Measurements from ENCODE around the gene CABP1.
"Not testable (repeated sequence)": the region's sequence is repeated elsewhere in the genome, so short reads cannot be mapped to it uniquely, and the experiment has no call there.

Gene CABP1

GRCh38 chr12:120668091-120668867 is 27.9 kb downstream of the CABP1 start:
- DNase-seq: no peak

DNA sequence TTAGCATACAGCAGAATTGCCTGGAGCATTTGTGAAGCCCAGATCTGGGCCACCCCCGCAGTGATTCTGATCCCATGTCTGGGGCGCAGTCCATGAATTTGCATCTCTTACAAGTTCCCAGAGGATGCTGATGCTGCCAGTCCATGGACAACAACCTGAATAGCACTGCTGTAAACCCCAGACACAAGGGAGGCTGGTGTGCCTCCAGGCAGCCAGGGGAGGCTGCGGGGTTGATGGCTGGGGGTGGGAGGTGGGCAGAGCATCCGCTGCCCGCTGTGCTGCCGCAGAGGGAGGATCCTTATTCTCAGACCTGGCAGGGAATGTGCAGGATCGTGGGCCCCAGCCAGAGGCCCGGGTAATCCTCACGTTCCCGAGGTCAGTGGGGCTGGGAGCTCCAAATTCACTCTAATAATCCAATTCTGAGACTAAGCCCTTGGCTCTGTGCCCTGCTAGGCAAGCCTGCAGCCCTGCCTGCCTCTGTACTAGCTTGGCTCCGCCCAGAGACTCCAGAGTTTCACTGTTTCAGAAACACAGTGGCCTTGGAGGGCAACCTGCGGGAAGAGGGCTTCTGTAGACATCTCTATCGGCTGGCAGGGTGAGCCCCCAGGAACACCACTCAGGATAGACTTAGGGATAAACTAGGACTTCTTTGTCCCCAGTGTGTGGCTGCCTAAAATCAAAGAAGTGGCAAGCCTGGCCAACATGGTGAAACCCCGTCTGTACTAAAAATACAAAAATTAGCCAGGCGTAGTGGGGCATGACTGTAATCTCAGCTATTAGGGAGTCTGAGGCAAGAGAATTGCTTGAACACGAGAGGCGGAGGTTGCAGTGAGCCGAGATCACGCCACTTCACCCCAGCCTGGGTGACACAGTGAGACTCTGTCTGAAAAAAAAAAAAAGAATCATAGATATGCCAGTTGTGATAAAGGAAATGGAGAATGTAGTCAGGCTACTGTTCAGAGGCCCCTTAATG is 28.7 kb downstream of the CABP1 start:
- DNase-seq: no peak

DNA sequence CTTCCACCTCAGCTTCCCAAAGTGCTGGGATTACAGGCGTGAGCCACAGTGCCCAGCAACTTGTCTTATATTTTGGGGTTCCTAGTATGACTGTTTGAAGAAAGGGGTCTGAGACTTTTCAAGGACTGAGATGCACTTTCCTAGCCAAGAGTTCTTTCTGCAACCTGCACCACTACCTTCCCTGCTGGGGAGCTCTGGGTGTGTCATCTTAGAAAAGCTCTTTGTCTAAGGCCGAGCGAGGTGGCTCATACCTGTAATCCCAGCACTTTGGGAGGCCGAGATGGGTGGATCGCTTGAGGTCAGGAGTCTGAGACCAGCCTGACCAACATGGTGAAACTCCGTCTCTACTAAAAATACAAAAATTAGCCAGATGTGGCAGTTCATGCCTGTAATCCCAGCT is 29.8 kb downstream of the CABP1 start:
- not testable (repeated sequence) for DNase-seq

- DNase-seq: no peak
Measured at GRCh38 chr12:120670667-120671066, 30.2 kb downstream of the CABP1 start.

- no peak for DNase-seq
Measured at GRCh38 chr12:120674097-120674636, 33.7 kb downstream of the CABP1 start.

DNA sequence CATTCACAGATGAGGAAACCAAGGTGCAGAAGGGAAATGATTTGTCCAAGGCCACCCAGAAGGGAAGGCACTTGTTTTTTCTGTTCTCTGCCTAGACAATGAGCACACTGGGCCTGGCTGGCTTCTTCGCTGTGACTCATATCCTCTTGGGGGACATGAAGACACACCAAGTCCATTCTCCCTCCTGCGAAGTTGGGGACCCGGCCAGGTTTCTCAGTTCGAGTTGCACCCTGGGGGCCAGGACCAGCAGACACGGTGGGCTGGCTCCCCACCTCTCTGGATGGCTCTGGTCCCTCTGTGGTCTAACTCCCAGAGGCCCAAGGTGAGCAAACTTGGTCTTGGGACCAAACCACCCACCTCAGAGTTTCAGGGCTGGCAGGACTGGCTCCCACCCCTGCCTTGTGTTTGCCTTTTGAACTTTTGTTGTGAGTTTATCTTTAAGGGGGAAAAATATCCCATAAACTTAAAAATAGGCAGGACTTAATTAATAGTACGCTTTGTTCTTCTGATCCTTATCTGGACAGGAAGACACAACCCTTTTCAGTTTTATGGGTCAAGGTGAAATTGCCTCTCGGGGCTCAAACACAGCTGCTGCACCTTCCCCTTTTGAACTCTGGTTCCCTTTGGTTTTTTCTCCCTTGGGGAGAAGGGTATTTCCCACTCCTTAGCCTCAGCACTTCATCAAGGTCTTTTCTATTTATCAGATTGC is 37.5 kb downstream of the CABP1 start:
- DNase-seq: no peak

DNA sequence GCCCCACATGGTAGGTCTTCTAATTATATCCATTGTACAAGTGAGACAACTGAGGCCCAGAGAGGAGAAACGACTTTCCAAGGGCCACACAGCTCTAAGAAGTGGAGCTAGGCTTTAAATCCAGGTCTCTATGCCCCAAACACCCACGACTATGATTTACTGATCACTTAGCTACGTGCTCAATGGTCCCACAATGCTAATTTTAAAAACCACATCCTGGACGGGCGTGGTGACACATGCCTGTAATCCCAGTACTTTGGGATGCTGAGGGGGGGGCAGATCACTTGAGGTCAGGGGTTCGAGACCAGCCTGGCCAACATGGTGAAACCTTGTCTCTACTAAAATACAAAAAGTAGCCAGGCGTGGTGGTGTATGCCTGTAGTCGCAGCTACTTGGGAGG is 38.1 kb downstream of the CABP1 start:
- no peak for DNase-seq

- DNase-seq: no peak
Measured at GRCh38 chr12:120680165-120680738, 39.8 kb downstream of the CABP1 start.

- no peak for DNase-seq
Measured at GRCh38 chr12:120684523-120684932, 44.1 kb downstream of the CABP1 start.

DNA sequence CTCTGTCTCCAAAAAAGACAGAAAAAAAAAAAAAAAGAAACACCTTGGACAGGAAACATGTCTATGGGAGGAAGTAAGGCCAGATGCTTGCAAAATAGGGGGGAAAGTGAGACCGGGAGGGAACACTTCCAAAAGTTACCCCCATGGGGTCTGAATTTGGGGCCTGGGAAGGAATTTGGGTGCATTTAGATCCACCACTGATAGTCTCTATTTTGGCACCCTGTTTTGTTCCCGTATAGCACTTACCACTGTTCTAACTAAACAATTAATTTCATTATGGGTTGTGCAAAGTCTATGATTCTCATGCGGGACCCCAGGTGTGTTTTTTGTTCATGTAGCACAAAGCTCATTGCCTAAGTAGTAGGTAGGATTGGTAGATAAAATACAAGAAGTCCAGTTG is 45.1 kb downstream of the CABP1 start:
- no peak for DNase-seq

DNA sequence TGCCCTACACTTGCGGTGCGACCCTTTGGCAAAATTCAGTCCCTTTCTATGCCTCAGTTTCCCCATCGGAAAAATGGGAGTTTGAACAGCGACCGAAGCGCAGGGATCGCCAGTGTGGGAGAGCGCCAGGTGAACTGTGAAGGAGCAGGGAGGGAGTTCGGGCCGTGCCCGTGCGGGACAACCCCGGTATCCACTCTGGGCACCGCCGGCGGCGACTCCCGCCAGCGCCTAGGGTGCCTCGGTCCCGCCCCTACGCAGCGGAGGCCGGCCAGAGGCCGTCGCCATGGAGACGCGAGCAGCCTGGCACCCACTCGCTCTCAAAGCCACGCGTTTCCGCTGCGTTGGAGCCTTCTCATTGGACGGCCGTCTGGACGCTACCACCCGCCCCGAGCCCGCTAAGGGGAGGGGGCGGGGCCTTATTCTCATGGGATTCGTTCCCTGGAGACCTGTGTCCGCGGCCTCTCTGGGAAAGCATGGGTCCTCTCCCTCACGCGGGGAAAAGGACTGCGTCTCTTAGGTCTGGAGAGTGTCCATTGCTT is 45.8 kb downstream of the CABP1 start:
- DNase-seq: peak; percentile 95

DNA sequence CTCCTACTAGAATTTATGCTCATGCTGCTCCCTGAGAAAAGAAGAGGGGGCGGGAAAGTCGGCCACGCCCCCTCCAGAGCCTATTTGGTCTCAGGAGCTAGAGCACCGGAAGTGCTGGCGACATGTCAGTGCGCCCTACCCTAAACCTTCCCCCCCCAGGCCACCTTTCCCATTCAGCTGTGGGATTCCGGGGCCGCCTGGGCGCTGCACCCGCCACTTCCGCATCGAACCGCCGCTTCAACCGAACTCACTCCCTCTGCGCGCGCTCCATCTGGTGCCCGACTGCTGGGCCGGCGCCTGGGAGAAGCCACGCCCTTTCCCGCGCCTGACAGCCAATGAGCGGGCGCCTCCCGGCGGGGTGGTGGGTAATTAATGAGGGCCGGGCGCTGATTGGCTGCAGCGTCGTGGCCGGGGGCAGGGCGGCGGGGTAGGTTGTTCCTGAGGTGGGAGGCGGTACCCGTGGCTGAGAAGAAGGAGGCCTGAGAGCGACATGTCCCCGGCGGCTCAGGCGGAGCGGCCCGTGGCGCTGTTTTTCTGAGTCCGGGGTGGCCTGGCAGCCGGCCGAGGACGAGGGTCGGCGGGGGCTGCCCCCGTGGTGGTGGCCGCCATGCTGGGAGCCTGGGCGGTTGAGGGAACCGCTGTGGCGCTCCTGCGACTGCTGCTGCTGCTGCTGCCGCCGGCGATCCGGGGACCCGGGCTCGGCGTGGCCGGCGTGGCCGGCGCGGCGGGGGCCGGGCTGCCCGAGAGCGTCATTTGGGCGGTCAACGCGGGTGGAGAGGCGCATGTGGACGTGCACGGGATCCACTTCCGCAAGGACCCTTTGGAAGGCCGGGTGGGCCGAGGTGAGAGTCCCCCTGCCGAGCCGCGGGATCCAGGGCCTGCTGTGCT is 46.5 kb downstream of the CABP1 start, which contains the start of gene MLEC:
Gene MLEC (plus strand): TSS at position 460 of the 888 bp plus-strand sequence. CDS start 148 bp downstream, at position 608.
- DNase-seq: peak; percentile 98

GRCh38 chr12:120687578-120688289 is 47.3 kb downstream of the CABP1 start:
- no peak for DNase-seq

DNA sequence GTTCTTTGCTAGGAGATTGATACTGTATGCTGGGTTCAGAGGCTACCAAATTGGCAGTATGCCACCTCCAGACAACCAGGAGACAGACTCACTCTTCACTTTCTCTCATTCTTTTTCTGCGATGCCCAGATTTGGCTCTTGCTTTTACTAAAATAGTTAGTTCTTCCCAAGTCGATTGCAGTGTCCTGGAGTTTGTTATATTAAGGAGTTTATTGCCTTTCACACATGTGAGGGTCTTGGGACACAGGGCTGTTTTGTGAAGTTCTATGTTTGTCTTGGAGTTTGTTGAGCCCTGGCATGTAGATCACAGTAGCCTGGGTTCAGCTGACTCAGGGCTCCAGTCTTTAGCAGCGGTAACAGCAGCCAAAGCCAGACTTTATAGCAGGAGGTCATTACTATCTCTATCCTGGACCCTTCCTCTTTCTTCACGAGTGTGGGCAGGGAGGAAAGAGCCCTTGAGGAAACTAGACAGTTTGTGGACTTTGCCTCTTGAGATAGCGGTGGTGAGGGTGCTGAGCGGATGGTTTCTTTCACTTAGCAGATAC is 48.2 kb downstream of the CABP1 start:
- no peak for DNase-seq

DNA sequence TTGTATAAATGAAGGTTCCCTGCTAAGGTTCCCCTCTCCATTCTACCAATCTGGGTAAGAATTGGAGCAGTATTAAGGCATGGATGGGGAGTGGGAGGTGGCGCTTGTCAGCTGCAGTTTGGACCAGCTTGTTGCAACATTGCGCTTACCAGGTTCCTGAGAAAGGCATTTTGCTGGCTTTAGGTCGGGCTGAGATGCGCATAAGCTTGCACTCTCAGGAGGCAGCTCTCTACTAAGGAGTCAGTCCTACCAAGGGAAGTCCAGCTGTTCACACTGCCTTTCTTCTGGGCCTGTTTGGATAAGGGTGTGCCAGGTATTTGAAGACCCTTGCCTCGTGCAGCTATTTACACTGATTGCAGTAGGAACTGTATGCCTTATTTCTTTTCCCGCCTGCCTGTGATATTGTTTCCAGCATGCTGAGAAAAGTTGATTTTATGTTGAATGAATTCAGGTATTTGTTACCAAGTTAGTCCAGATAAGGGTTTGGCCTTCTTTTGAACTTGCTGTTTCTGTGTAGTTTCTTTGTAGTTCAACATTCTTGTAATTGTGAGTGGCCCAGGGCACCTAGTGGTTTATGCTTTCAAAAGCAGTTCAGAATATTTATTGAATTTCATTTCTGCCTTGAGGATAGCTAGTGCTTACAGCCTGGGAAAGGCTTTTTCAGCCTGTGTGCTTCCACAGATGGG is 49.1 kb downstream of the CABP1 start:
- DNase-seq: no peak

GRCh38 chr12:120690083-120690450 is 49.6 kb downstream of the CABP1 start:
- DNase-seq: no peak

GRCh38 chr12:120690978-120691377 is 50.6 kb downstream of the CABP1 start:
- no peak for DNase-seq

- DNase-seq: no peak
Measured at GRCh38 chr12:120692524-120693033, 52.2 kb downstream of the CABP1 start.

GRCh38 chr12:120693848-120694247 is 53.4 kb downstream of the CABP1 start:
- DNase-seq: no peak

Measured in T-helper 9 cell (primary cell).